ENCODE measurements around the gene SCYL3.

DNA sequence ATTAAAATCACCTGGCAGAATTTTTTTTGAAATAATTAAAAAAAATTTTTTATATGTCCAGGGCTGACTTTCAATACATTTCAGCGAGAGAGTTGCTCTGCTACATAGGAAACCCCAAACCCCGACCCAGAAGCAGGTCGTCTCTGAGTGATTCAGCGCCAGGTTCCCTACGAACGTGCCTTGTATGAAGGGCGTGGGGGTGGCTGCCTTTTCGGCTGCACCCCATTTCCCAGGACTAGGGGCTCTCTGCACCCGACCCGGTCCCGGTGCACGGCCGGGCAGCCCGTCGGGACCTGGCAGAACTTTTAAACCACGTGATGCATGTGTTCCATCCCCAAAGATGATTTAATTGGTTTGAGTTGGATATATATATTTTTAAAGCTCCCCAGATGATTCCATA lies 15.8 kb upstream of the SCYL3 start:
- TF ChIP-seq POLR2A (IDR thresholded peaks at IDR 0.05; ENCODE audit: low read length) (no peak), GATA1 (IDR thresholded peaks at IDR 0.05; ENCODE audit: low read depth, low read length) (no peak)
